IPS-15b (cell line): ENCODE measurements around the gene DBR1.
"Not testable (repeated sequence)": the region's sequence is repeated elsewhere in the genome, so short reads cannot be mapped to it uniquely, and the experiment has no call there.

Source experiments
- H3K27me3 ChIP-seq: one replicate; pipeline ENCODE4 v1.6.1; 2013; ENCODE audit warnings: low read length; ENCODE audit not compliant: control insufficient read depth, insufficient read depth
- H3K36me3 ChIP-seq: one replicate; pipeline ENCODE4 v1.6.1; 2013; ENCODE audit warnings: low read length; ENCODE audit not compliant: control insufficient read depth, insufficient read depth
- H3K4me1 ChIP-seq: one replicate; pipeline ENCODE4 v1.6.1; 2013; ENCODE audit warnings: mild to moderate bottlenecking, low read length; ENCODE audit not compliant: control insufficient read depth, insufficient read depth
- H3K4me3 ChIP-seq: one replicate; pipeline ENCODE4 v1.5.1; 2013; ENCODE audit warnings: low read depth, low read length
- H3K9ac ChIP-seq: one replicate; pipeline ENCODE4 v1.6.1; 2013; ENCODE audit warnings: low read depth, mild to moderate bottlenecking, low read length
- H3K9me3 ChIP-seq: one replicate; pipeline ENCODE4 v1.6.1; 2013; ENCODE audit warnings: mild to moderate bottlenecking, low read length; ENCODE audit not compliant: control insufficient read depth, insufficient read depth

Gene DBR1

DNA sequence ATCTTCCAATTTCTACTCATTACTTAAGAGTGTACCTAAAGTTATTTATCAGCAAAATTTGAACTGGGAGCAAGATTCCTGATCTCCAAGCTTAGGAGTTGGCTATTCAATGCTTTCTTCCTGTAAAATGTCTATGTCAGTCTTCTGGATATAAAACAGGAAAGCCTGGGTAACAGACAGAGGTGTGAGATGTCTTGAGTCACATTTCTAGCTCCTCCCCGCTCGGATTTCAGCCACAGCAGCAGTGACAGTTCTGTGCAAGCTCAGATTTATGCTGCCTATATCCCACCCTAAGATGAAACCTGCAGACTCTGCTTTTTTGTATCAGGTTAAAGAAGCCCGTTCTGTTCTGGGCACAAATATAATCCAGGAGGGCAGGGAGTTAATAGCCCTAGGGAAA lies 10.3 kb upstream of the DBR1 start:
- Histone ChIP-seq H3K4me3 (no peak overlapping the region), H3K4me1 (peaks cover 9% of the 10 kb centered on the region), H3K9me3 (no peaks in the 10 kb centered on the region), H3K36me3 (no peaks in the 10 kb centered on the region), H3K27me3 (peaks cover 20% of the 10 kb centered on the region), H3K9ac (no peak overlapping the region)

GRCh38 chr3:138180375-138181029 lies 5.8 kb upstream of the DBR1 start:
- Histone ChIP-seq H3K9me3 (no peaks in the 10 kb centered on the region), H3K4me1 (no peaks in the 10 kb centered on the region), H3K36me3 (no peaks in the 10 kb centered on the region), H3K9ac (no peak overlapping the region), H3K27me3 (peaks cover 8% of the 10 kb centered on the region), H3K4me3 (no peak overlapping the region)

DNA sequence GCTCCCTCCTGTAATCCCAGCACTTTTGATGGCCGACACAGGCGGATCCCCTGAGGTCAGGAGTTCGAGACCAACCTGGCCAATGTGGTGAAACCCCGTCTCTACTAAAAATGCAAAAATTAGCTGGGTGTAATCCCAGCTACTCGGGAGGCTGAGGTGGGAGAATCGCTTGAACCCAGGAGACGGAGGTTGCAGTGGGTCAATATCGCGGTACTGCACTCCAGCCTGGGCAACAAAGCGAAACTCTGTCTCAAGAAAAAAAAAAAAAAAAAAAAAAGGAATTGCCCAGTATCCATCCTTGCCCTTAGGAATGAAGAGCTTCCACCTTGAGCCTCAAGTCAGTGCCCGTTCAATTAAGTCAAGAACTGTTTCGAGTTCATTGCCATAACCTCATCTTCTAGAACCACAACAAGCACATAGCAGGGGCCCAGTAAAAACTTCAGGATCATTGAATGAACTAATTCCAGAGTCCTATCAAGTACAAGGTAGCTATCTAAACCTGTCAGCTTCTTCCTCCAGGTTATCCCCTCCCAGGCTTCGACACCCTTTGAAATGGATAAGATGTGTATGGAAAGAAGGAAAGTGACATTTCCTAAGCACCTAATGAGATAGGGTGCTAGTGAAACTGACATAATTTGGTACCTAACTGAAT lies 826 bp downstream of the DBR1 start:
- Histone ChIP-seq H3K27me3 (no peaks in the 10 kb centered on the region), H3K9ac (peak overlapping the region; percentile 91)

DNA sequence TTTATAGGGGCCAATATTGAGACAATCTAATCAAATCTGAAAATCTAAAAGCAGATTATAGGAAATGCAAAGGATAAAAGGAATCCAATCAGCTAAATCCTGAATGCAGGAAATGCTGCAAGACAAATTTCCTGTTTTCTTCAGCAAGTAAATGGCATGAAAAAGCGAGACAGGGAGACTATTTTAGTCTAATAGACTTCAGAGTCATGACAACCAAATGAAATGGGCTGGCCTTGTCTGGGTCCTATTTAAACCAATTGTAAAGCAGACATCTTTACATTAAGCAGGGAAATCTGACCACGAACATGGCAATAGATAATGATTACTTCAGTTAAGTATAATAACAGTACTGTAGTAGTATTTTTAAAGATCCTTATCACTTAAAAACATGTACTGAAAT lies 2.1 kb downstream of the DBR1 start:
- Histone ChIP-seq H3K9me3 (no peaks in the 10 kb centered on the region), H3K4me3 (no peak overlapping the region), H3K36me3 (peaks cover 9% of the 10 kb centered on the region), H3K9ac (no peak overlapping the region), H3K27me3 (no peaks in the 10 kb centered on the region), H3K4me1 (no peaks in the 10 kb centered on the region)

More for the DNA sequence above, 826 bp downstream of the DBR1 start:
- Histone ChIP-seq H3K36me3 (peaks cover 6% of the 10 kb centered on the region), H3K4me1 (no peaks in the 10 kb centered on the region), H3K9me3 (no peaks in the 10 kb centered on the region), H3K4me3 (peak overlapping the region; percentile 91)

- Histone ChIP-seq H3K9me3 (no peaks in the 10 kb centered on the region), H3K4me1 (no peaks in the 10 kb centered on the region), H3K9ac (no peak overlapping the region), H3K27me3 (no peaks in the 10 kb centered on the region), H3K36me3 (peaks cover 16% of the 10 kb centered on the region), H3K4me3 (no peak overlapping the region)
These were observed 9.7 kb downstream of the DBR1 start for GRCh38 chr3:138165061-138165460.

DNA sequence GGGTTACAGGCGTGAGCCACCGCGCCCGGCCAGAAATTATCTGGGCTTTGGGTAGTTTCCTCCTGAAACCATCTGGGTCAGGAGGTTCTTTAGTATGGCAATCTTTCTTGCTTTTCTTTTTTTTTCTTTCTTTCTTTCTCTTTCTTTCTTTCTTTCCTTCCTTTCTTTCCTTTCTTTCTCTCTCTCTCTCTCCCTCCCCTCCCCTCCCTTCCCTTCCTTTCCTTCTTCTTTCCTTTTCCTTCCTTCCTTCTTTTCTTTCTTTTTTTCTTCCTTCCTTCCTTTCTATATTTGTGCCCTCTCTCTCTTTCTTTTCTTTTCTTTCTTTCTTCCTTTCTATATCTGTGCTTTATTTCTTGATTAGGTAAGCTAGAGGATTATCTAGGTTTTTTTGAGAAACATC lies 17.0 kb downstream of the DBR1 start:
- H3K4me3 ChIP-seq, result no peak overlapping the region
- H3K9me3 ChIP-seq, result no peaks in the 10 kb centered on the region
- no peaks in the 10 kb centered on the region for H3K27me3 ChIP-seq
- peaks cover 3% of the 10 kb centered on the region for H3K36me3 ChIP-seq
- H3K9ac ChIP-seq, result no peak overlapping the region
- no peaks in the 10 kb centered on the region for H3K4me1 ChIP-seq

GRCh38 chr3:138154534-138154933 lies 20.2 kb downstream of the DBR1 start:
- Histone ChIP-seq H3K4me3 (no peak overlapping the region), H3K4me1 (no peaks in the 10 kb centered on the region), H3K9ac (no peak overlapping the region), H3K27me3 (no peaks in the 10 kb centered on the region), H3K9me3 (no peaks in the 10 kb centered on the region), H3K36me3 (no peaks in the 10 kb centered on the region)

- no peak overlapping the region for H3K4me3 ChIP-seq
- H3K4me1 ChIP-seq, result no peaks in the 10 kb centered on the region
- H3K27me3 ChIP-seq, result no peaks in the 10 kb centered on the region
- no peaks in the 10 kb centered on the region for H3K9me3 ChIP-seq
- H3K36me3 ChIP-seq, result no peaks in the 10 kb centered on the region
- no peak overlapping the region for H3K9ac ChIP-seq
These were observed 26.2 kb downstream of the DBR1 start for GRCh38 chr3:138148503-138148902.

GRCh38 chr3:138142181-138142580 lies 32.5 kb downstream of the DBR1 start:
- not testable (repeated sequence) for H3K36me3 ChIP-seq, H3K9me3 ChIP-seq, H3K4me3 ChIP-seq, H3K9ac ChIP-seq, H3K4me1 ChIP-seq, H3K27me3 ChIP-seq

DNA sequence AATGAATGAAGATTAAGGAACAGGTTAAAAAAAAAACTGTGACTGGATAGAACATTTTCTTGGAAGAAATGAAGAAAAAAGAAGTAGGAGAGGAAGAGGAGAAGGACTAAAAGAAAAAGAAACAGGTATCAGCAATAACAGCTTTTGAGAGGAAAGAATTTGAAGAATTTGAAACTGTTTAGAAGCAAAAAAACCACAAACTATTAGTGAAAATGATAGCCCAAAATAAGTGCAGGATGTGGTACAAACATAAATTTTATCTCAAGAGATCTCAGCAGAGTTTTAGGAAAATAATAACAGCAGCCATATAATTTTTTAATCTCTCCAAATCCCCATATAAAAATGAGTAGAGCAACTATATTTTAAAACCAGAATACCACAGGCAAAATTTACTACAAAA lies 33.8 kb downstream of the DBR1 start:
- H3K36me3 ChIP-seq, result no peaks in the 10 kb centered on the region
- H3K9me3 ChIP-seq, result no peaks in the 10 kb centered on the region
- no peaks in the 10 kb centered on the region for H3K4me1 ChIP-seq
- H3K27me3 ChIP-seq, result no peaks in the 10 kb centered on the region
- no peak overlapping the region for H3K9ac ChIP-seq
- H3K4me3 ChIP-seq, result no peak overlapping the region

DNA sequence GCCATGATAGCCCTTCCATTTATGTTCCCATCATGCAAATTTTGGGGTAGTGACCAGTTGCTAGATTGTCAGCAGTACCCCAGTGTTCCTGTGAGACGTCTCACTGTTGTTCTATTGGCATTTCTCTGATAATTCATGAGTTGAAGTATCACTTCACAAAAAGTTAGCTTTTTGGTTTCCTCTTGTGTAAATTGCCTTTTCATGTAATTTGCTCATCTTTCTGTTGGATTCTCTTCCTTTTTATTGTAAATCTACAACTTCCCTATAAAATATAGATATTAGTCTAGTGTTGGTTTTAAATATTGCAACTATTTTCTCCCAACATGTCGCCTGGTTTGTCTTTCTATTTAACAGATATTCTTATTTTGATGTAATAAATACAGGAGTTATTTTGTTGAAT lies 35.0 kb downstream of the DBR1 start:
- Histone ChIP-seq H3K27me3 (no peaks in the 10 kb centered on the region), H3K4me3 (no peak overlapping the region), H3K9me3 (no peaks in the 10 kb centered on the region), H3K9ac (no peak overlapping the region), H3K36me3 (no peaks in the 10 kb centered on the region), H3K4me1 (no peaks in the 10 kb centered on the region)

GRCh38 chr3:138137861-138138260 lies 36.9 kb downstream of the DBR1 start:
- Histone ChIP-seq H3K27me3 (no peaks in the 10 kb centered on the region), H3K9ac (no peak overlapping the region), H3K36me3 (no peaks in the 10 kb centered on the region), H3K4me3 (no peak overlapping the region), H3K4me1 (no peaks in the 10 kb centered on the region), H3K9me3 (no peaks in the 10 kb centered on the region)
